WTC11 (cell line): ENCODE data around the gene MAN1B1. TPM values are rescaled to one million over a fixed set of nuclear protein-coding genes. Genes with fewer than 3 reads are reported as not detected.

ENCODE experiments used
- ATAC-seq: fragments of 200-7000 bp; cut with Tn5 transposase; 2 replicates; pipeline ENCODE4 v1.10.0; 2021; ENCODE audit warnings: mild to moderate bottlenecking, moderate library complexity
- CTCF ChIA-PET: fragments of 300-600 bp; sonication (Branson Sonifier 250); formaldehyde crosslinking; loops from one replicate; lab custom pipeline; 2021; ENCODE audit warnings: antibody characterized with exemption; lab: Charles Lee
- POLR2A ChIA-PET: fragments of 350-600 bp; sonication (Branson Sonifier 250); formaldehyde crosslinking; loops from one replicate; lab custom pipeline; 2021; ENCODE audit warnings: antibody characterized with exemption; lab: Charles Lee
- DNase-seq: peaks from one replicate; pipeline ENCODE4 v3.0.0; 2021; ENCODE audit warnings: low spot score
- H3K27ac Mint-ChIP-seq: 2 replicates; pipeline ENCODE4 v1.8.0; 2021; ENCODE audit warnings: mixed read lengths
- H3K27me3 Mint-ChIP-seq: 2 replicates; pipeline ENCODE4 v1.8.0; 2021; ENCODE audit warnings: low read depth, mild to moderate bottlenecking, moderate library complexity, mixed read lengths
- H3K36me3 Mint-ChIP-seq: 2 replicates; pipeline ENCODE4 v1.8.0; 2021; ENCODE audit warnings: mixed read lengths
- H3K4me1 Mint-ChIP-seq: 2 replicates; pipeline ENCODE4 v1.8.0; 2022; ENCODE audit warnings: mixed read lengths
- H3K4me3 Mint-ChIP-seq: 2 replicates; pipeline ENCODE4 v1.8.0; 2021; ENCODE audit warnings: mild to moderate bottlenecking, moderate library complexity, mixed read lengths
- H3K9me3 Mint-ChIP-seq: 2 replicates; pipeline ENCODE4 v1.8.0; 2021; ENCODE audit warnings: mixed read lengths
- CREM ChIP-seq: sonication (generic); formaldehyde crosslinking; IDR thresholded peaks from 2 replicates; pipeline ENCODE4 v1.8.1; 2022; ENCODE audit warnings: mild to moderate bottlenecking, missing genetic modification reagents, moderate library complexity
- EMX1 ChIP-seq: fragments of 250-450 bp; sonication (Bioruptor Pico); IDR thresholded peaks from 2 replicates; pipeline ENCODE4 v1.8.0; 2021; ENCODE audit warnings: mild to moderate bottlenecking
- ESRRA ChIP-seq: sonication (generic); formaldehyde crosslinking; IDR thresholded peaks from 2 replicates; pipeline ENCODE4 v1.8.1; 2022; ENCODE audit warnings: mild to moderate bottlenecking, missing genetic modification reagents, borderline replicate concordance
- FOXP1 ChIP-seq: sonication (generic); formaldehyde crosslinking; IDR thresholded peaks from 2 replicates; pipeline ENCODE4 v1.8.0; 2022; ENCODE audit warnings: missing genetic modification reagents, mild to moderate bottlenecking, moderate library complexity, borderline replicate concordance
- JAZF1 ChIP-seq: fragments of 250-450 bp; sonication (Bioruptor Pico); IDR thresholded peaks from 2 replicates; pipeline ENCODE4 v1.9.0; 2021; ENCODE audit warnings: moderate library complexity, mild to moderate bottlenecking, inconsistent platforms
- NFYB ChIP-seq: sonication (generic); formaldehyde crosslinking; conservative IDR thresholded peaks from 2 replicates; pipeline ENCODE4 v1.8.0; 2022; ENCODE audit warnings: low read depth, missing genetic modification reagents
- SOX15 ChIP-seq: fragments of 250-450 bp; sonication (Bioruptor Pico); IDR thresholded peaks from 2 replicates; pipeline ENCODE4 v1.9.0; 2021; ENCODE audit warnings: mild to moderate bottlenecking
- TEAD4 ChIP-seq: sonication (generic); formaldehyde crosslinking; IDR thresholded peaks from 2 replicates; pipeline ENCODE4 v1.8.0; 2022; ENCODE audit warnings: mild to moderate bottlenecking, missing genetic modification reagents
- TP53 ChIP-seq: sonication (generic); formaldehyde crosslinking; IDR thresholded peaks from 2 replicates; pipeline ENCODE4 v1.8.1; 2023; ENCODE audit warnings: mild to moderate bottlenecking, missing genetic modification reagents
- ZNF263 ChIP-seq: sonication (generic); formaldehyde crosslinking; IDR thresholded peaks from 2 replicates; pipeline ENCODE4 v1.8.1; 2022; ENCODE audit warnings: low read depth, mild to moderate bottlenecking, moderate library complexity, missing genetic modification reagents
- ZNF423 ChIP-seq: fragments of 250-450 bp; sonication (Bioruptor Pico); IDR thresholded peaks from 2 replicates; pipeline ENCODE4 v2.1.2; 2022; ENCODE audit warnings: mild to moderate bottlenecking, moderate library complexity
- total RNA-seq: library from RNA; stranded (reverse); gene quantifications from 3 replicates; pipeline ENCODE4 v1.2.3, GENCODE V29; 2021
- TF ChIP-seq, protein P1 (sequence below): fragments of 250-450 bp; sonication (Bioruptor Pico); IDR thresholded peaks from 2 replicates; pipeline ENCODE4 v2.1.2; 2022; ENCODE audit warnings: mild to moderate bottlenecking, moderate library complexity
- TF ChIP-seq, protein P2 (sequence below): sonication (generic); formaldehyde crosslinking; conservative IDR thresholded peaks from 2 replicates; pipeline ENCODE4 v1.8.1; 2023; ENCODE audit warnings: mild to moderate bottlenecking, low read depth, missing genetic modification reagents, moderate library complexity
- TF ChIP-seq, protein P3 (sequence below): fragments of 250-450 bp; sonication (Bioruptor Pico); IDR thresholded peaks from 2 replicates; pipeline ENCODE4 v1.9.0; 2021; ENCODE audit warnings: mild to moderate bottlenecking
- TF ChIP-seq, protein P4 (sequence below): sonication (generic); formaldehyde crosslinking; IDR thresholded peaks from 2 replicates; pipeline ENCODE4 v1.8.1; 2022; ENCODE audit warnings: low read depth, missing genetic modification reagents, borderline replicate concordance
- TF ChIP-seq, protein P5 (sequence below): sonication (generic); formaldehyde crosslinking; IDR thresholded peaks from 2 replicates; pipeline ENCODE4 v1.8.0; 2023; ENCODE audit warnings: missing genetic modification reagents
- TF ChIP-seq, protein P6 (sequence below): fragments of 250-450 bp; sonication (Bioruptor Pico); conservative IDR thresholded peaks from 2 replicates; pipeline ENCODE4 v1.9.0; 2021; ENCODE audit warnings: mild to moderate bottlenecking
- TF ChIP-seq, protein P7 (sequence below): fragments of 250-450 bp; sonication (Bioruptor Pico); IDR thresholded peaks from 2 replicates; pipeline ENCODE4 v1.9.0; 2021; ENCODE audit warnings: mild to moderate bottlenecking, borderline replicate concordance

The MAN1B1 gene
- total RNA-seq, 1 experiment from 2014 or later, result 57.1 TPM

DNA sequence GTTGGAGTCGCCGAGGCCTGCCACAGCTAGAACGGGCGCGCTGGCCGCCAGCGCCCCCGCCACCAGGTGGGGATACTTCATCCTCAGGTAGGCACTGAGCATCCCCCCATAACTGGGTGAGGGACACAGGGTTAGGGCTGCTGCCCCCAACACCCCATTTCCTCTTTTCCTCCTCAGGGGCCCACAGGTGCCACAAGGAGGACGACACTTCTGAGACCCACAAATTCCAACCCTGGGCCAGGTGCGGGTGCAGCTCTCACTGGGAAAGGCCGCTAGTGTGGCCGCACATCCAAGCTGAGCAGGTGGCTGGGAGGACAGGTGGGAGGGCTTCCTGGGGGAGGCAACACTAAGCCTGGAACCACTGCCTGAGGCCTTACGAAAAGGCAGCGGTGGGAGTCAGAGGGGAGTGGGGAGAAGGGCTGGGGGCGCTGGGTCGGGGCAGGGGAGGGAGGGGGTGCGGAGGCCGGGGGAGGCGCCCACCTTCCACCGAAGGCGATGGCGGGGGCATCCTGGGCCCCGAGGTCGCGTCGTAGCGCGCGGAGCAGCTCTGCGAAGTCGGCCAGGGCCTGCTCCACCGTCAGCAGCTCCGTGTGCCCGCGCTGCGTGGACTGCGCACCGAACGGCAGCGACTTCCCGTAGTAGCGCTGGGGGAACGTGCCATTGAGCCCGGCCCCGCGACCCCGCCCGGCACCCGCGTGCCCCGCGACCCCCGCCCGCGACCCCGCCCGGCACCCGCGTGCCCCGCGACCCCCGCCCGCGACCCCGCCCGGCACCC lies 26.8 kb downstream of the MAN1B1 start:
- Mint-ChIP-seq H3K27me3 (peaks cover 29% of the 10 kb centered on the region), H3K27ac (no peak overlapping the region), H3K4me1 (no peaks in the 10 kb centered on the region), H3K9me3 (no peaks in the 10 kb centered on the region), H3K4me3 (peak overlapping the region; percentile 52), H3K36me3 (no peaks in the 10 kb centered on the region)
- TF ChIP-seq, protein P1, sequence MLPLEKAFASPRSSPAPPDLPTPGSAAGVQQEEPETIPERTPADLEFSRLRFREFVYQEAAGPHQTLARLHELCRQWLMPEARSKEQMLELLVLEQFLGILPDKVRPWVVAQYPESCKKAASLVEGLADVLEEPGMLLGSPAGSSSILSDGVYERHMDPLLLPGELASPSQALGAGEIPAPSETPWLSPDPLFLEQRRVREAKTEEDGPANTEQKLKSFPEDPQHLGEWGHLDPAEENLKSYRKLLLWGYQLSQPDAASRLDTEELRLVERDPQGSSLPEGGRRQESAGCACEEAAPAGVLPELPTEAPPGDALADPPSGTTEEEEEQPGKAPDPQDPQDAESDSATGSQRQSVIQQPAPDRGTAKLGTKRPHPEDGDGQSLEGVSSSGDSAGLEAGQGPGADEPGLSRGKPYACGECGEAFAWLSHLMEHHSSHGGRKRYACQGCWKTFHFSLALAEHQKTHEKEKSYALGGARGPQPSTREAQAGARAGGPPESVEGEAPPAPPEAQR (CRISPR knock-in tag), result no peak
- no peak for TF ChIP-seq NFYB (CRISPR knock-in tag)
- TF ChIP-seq, protein P2, sequence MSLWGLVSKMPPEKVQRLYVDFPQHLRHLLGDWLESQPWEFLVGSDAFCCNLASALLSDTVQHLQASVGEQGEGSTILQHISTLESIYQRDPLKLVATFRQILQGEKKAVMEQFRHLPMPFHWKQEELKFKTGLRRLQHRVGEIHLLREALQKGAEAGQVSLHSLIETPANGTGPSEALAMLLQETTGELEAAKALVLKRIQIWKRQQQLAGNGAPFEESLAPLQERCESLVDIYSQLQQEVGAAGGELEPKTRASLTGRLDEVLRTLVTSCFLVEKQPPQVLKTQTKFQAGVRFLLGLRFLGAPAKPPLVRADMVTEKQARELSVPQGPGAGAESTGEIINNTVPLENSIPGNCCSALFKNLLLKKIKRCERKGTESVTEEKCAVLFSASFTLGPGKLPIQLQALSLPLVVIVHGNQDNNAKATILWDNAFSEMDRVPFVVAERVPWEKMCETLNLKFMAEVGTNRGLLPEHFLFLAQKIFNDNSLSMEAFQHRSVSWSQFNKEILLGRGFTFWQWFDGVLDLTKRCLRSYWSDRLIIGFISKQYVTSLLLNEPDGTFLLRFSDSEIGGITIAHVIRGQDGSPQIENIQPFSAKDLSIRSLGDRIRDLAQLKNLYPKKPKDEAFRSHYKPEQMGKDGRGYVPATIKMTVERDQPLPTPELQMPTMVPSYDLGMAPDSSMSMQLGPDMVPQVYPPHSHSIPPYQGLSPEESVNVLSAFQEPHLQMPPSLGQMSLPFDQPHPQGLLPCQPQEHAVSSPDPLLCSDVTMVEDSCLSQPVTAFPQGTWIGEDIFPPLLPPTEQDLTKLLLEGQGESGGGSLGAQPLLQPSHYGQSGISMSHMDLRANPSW (CRISPR knock-in tag), result no peak
- TF ChIP-seq ESRRA, result no peak
- TF ChIP-seq ZNF423, result no peak
- TF ChIP-seq TP53 (CRISPR knock-in tag), result no peak
- no peak for TF ChIP-seq SOX15
- TF ChIP-seq, protein P3, sequence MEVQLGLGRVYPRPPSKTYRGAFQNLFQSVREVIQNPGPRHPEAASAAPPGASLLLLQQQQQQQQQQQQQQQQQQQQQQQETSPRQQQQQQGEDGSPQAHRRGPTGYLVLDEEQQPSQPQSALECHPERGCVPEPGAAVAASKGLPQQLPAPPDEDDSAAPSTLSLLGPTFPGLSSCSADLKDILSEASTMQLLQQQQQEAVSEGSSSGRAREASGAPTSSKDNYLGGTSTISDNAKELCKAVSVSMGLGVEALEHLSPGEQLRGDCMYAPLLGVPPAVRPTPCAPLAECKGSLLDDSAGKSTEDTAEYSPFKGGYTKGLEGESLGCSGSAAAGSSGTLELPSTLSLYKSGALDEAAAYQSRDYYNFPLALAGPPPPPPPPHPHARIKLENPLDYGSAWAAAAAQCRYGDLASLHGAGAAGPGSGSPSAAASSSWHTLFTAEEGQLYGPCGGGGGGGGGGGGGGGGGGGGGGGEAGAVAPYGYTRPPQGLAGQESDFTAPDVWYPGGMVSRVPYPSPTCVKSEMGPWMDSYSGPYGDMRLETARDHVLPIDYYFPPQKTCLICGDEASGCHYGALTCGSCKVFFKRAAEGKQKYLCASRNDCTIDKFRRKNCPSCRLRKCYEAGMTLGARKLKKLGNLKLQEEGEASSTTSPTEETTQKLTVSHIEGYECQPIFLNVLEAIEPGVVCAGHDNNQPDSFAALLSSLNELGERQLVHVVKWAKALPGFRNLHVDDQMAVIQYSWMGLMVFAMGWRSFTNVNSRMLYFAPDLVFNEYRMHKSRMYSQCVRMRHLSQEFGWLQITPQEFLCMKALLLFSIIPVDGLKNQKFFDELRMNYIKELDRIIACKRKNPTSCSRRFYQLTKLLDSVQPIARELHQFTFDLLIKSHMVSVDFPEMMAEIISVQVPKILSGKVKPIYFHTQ (CRISPR knock-in tag), result no peak
- TF ChIP-seq TEAD4, result no peak
- TF ChIP-seq FOXP1, result no peak
- TF ChIP-seq, protein P4, sequence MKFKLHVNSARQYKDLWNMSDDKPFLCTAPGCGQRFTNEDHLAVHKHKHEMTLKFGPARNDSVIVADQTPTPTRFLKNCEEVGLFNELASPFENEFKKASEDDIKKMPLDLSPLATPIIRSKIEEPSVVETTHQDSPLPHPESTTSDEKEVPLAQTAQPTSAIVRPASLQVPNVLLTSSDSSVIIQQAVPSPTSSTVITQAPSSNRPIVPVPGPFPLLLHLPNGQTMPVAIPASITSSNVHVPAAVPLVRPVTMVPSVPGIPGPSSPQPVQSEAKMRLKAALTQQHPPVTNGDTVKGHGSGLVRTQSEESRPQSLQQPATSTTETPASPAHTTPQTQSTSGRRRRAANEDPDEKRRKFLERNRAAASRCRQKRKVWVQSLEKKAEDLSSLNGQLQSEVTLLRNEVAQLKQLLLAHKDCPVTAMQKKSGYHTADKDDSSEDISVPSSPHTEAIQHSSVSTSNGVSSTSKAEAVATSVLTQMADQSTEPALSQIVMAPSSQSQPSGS, result no peak
- no peak for TF ChIP-seq EMX1
- no peak for TF ChIP-seq JAZF1 (CRISPR knock-in tag)
- TF ChIP-seq, protein P5, sequence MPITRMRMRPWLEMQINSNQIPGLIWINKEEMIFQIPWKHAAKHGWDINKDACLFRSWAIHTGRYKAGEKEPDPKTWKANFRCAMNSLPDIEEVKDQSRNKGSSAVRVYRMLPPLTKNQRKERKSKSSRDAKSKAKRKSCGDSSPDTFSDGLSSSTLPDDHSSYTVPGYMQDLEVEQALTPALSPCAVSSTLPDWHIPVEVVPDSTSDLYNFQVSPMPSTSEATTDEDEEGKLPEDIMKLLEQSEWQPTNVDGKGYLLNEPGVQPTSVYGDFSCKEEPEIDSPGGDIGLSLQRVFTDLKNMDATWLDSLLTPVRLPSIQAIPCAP (CRISPR knock-in tag), result no peak
- TF ChIP-seq, protein P6, sequence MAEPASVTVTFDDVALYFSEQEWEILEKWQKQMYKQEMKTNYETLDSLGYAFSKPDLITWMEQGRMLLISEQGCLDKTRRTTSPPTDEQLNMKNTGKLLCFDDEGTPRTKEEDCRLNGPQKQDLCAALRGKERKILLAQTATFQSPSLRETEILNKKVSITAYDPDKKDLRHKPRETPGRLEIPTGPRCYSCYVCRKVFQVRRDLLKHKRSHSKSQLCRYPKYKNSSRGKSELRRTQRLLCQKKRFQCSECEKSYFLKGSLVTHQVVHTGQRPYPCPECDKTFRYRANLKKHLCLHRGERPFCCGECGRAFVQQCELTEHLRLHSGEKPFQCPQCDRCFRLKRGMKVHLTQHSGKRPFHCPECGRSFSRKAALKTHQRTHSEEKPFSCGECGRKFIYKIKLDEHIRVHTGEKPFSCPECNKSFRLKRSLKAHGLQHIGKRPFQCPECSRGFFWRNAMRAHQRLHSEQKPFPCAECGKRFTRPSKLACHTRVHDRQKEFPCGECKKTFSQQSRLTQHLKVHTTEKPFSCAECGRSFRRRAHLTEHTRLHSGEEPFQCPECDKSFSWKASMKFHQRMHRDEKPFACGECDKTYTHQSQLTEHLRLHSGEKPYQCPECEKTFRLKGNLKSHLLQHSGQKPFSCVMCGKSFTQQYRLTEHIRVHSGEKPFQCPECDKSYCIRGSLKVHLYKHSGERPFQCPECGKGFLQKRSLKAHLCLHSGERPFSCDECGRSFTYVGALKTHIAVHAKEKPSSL, result no peak
- no peak for TF ChIP-seq ZNF263 (CRISPR knock-in tag)
- no peak for TF ChIP-seq CREM
- TF ChIP-seq, protein P7, sequence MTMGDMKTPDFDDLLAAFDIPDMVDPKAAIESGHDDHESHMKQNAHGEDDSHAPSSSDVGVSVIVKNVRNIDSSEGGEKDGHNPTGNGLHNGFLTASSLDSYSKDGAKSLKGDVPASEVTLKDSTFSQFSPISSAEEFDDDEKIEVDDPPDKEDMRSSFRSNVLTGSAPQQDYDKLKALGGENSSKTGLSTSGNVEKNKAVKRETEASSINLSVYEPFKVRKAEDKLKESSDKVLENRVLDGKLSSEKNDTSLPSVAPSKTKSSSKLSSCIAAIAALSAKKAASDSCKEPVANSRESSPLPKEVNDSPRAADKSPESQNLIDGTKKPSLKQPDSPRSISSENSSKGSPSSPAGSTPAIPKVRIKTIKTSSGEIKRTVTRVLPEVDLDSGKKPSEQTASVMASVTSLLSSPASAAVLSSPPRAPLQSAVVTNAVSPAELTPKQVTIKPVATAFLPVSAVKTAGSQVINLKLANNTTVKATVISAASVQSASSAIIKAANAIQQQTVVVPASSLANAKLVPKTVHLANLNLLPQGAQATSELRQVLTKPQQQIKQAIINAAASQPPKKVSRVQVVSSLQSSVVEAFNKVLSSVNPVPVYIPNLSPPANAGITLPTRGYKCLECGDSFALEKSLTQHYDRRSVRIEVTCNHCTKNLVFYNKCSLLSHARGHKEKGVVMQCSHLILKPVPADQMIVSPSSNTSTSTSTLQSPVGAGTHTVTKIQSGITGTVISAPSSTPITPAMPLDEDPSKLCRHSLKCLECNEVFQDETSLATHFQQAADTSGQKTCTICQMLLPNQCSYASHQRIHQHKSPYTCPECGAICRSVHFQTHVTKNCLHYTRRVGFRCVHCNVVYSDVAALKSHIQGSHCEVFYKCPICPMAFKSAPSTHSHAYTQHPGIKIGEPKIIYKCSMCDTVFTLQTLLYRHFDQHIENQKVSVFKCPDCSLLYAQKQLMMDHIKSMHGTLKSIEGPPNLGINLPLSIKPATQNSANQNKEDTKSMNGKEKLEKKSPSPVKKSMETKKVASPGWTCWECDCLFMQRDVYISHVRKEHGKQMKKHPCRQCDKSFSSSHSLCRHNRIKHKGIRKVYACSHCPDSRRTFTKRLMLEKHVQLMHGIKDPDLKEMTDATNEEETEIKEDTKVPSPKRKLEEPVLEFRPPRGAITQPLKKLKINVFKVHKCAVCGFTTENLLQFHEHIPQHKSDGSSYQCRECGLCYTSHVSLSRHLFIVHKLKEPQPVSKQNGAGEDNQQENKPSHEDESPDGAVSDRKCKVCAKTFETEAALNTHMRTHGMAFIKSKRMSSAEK (CRISPR knock-in tag), result no peak
- ChIA-PET POLR2A (interaction anchor here (0.5 to 1.4 kb wide), 3 partner anchors 13 to 61 kb away, joined by 3 to 5 read pairs (median 4); partner anchors contain the start of gene SAPCD2), CTCF (interaction anchor here (0.6 to 2.0 kb wide), 16 partner anchors 16 to 125 kb away, joined by 3 to 12 read pairs (median 5); partner anchors contain the start of genes LRRC26, MAN1B1, NPDC1 and PAXX)
- DNase-seq (no peak), ATAC-seq (peak; percentile 11)
